ENCODE measurements around the gene PDLIM5. TPM values are rescaled to one million over a fixed set of nuclear protein-coding genes. Genes with fewer than 3 reads are reported as not detected.

Gene PDLIM5
- total RNA-seq, 4 donors from 2014 or later = 473 to 833 (median 673) TPM

DNA sequence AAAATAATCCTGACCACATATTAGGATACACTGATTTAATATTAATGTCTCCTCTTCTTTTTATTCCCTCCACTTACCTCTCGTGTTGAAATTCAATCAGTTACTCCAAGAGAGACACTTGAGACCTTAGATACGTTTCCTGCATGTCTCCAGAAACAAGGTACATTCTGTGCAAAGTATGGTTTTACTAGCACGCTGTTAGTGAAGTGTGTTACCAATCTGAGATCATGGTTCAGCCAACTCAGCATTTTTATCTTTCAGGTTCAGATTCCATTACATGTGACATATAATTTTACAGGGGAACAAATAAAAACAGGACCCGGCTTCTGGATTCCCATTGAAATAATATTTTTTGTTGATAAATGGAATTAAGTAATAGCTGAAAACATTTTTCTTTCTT is 32.2 kb downstream of the PDLIM5 start:
- ATAC-seq = peak; percentile 49 to 89
- no peaks in the 10 kb centered on the region for H3K36me3 ChIP-seq
- H3K27ac ChIP-seq = peak overlapping the region; percentile 86 to 99 (median 96)
- no peak for DNase-seq
- intact Hi-C loops (cut with DNase I; ENCODE audit: low total_unique reads) = loop anchor here (2.0 kb wide), 1 partner anchor 75 kb away; no protein-coding TSS in a partner anchor
- no peaks in the 10 kb centered on the region for H3K9me3 ChIP-seq
- H3K27me3 ChIP-seq = no peaks in the 10 kb centered on the region
- peaks cover 83 to 88% of the 10 kb centered on the region in 2 donors for H3K4me1 ChIP-seq
- in situ Hi-C loops (cut with MboI; ENCODE audit: low sequenced_read_pairs in 4 of 4) = no loop called here
- peak overlapping the region in 2 of 4 donors; percentile 2 to 14 for H3K4me3 ChIP-seq
- TF ChIP-seq, protein P1, sequence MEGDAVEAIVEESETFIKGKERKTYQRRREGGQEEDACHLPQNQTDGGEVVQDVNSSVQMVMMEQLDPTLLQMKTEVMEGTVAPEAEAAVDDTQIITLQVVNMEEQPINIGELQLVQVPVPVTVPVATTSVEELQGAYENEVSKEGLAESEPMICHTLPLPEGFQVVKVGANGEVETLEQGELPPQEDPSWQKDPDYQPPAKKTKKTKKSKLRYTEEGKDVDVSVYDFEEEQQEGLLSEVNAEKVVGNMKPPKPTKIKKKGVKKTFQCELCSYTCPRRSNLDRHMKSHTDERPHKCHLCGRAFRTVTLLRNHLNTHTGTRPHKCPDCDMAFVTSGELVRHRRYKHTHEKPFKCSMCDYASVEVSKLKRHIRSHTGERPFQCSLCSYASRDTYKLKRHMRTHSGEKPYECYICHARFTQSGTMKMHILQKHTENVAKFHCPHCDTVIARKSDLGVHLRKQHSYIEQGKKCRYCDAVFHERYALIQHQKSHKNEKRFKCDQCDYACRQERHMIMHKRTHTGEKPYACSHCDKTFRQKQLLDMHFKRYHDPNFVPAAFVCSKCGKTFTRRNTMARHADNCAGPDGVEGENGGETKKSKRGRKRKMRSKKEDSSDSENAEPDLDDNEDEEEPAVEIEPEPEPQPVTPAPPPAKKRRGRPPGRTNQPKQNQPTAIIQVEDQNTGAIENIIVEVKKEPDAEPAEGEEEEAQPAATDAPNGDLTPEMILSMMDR (IDR thresholded peaks at IDR 0.05 in 4 of 5, conservative IDR thresholded peaks at IDR 0.05 in 1 of 5) = no peak
- TF ChIP-seq POLR2A (IDR thresholded peaks at IDR 0.05) = peak in 1 of 2 donors; percentile 27

DNA sequence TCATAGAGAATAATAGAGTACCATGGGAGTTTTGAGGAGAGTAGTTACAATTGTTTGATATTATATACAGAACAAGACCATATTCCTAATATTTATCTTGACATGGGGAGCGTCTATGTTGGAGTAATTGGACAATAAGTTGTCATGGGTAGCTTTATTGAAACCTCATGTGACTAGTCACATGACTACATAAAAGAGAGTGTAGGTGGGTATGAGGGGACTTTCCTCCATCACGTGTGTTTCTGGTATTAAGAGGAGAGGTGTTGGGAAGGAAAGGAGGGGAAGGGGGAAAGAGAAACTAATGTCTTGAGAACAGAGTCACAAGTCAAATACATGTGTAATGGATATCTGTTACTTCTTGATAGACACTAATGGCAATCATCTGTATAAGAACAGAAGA is 33.1 kb downstream of the PDLIM5 start:
- peak overlapping the region; percentile 86 to 99 (median 96) for H3K27ac ChIP-seq
- no peaks in the 10 kb centered on the region for H3K36me3 ChIP-seq
- H3K4me3 ChIP-seq = no peak overlapping the region
- in situ Hi-C loops (cut with MboI; ENCODE audit: low sequenced_read_pairs in 4 of 4) = no loop called here
- peaks cover 83 to 87% of the 10 kb centered on the region in 2 donors for H3K4me1 ChIP-seq
- no peaks in the 10 kb centered on the region for H3K9me3 ChIP-seq
- H3K27me3 ChIP-seq = no peaks in the 10 kb centered on the region
- intact Hi-C loops (cut with DNase I; ENCODE audit: low total_unique reads) = loop anchor here (2.0 kb wide), 1 partner anchor 76 kb away; no protein-coding TSS in a partner anchor
- no peak for DNase-seq
- no peak for TF ChIP-seq POLR2A (IDR thresholded peaks at IDR 0.05)
- TF ChIP-seq, protein P1 (IDR thresholded peaks at IDR 0.05 in 4 of 5, conservative IDR thresholded peaks at IDR 0.05 in 1 of 5) = no peak
- ATAC-seq = peak; percentile 9 to 13

DNA sequence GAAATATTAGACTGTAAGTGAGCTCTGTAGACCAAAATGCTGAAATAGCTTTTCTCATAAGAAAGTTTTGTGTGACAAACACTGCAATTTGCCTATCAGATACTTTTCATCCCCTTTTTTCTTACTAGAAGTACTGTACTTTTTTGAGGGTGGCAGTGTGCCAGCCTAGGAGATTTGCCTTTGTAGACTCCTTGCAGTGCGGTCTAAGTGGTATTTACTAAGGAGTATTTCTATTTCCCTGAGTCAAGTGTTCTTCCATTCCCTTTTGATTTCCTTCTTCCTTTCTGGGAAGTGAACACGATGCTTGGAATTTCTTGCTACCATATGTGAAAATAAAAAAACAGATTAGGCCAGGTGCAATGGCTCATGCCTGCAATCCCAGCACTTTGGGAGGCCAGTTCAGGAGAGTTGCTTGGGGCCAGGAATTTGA is 34.6 kb downstream of the PDLIM5 start:
- peak overlapping the region; percentile 86 to 99 (median 96) for H3K27ac ChIP-seq
- DNase-seq = no peak
- in situ Hi-C loops (cut with MboI; ENCODE audit: low sequenced_read_pairs in 4 of 4) = no loop called here
- no peak for TF ChIP-seq POLR2A (IDR thresholded peaks at IDR 0.05)
- TF ChIP-seq, protein P1 (IDR thresholded peaks at IDR 0.05 in 4 of 5, conservative IDR thresholded peaks at IDR 0.05 in 1 of 5) = no peak
- no peaks in the 10 kb centered on the region for H3K9me3 ChIP-seq
- no peaks in the 10 kb centered on the region for H3K36me3 ChIP-seq
- intact Hi-C loops (cut with DNase I; ENCODE audit: low total_unique reads) = no loop called here
- no peaks in the 10 kb centered on the region for H3K27me3 ChIP-seq
- H3K4me3 ChIP-seq = no peak overlapping the region
- H3K4me1 ChIP-seq = peaks cover 88 to 93% of the 10 kb centered on the region in 2 donors
- peak in 1 of 2 donors; percentile 16 for ATAC-seq

DNA sequence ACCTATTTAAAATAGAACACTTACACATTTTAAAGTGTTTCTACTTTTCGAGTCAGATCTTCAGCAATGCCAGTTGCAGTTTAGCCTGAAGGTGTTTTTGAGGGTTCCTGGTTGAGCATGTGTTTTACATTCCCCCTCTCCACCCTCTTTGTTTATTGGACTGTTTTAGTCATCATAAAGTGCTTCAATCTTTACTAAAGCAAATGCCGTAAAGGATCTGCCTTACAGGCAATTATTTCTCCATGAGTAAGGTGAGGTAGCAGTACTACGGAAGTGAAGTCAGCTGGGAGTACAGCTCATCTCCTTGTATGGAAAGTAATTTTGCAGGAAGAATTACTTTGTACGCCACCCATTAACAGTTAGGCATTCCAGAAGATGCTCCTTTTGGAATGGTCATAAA is 36.9 kb downstream of the PDLIM5 start:
- ATAC-seq (peak in 1 of 2 donors; percentile 25), DNase-seq (no peak)
- Histone ChIP-seq H3K27me3 (no peaks in the 10 kb centered on the region), H3K9me3 (no peaks in the 10 kb centered on the region), H3K36me3 (peaks cover 0 to 2% of the 10 kb centered on the region in 2 donors), H3K4me1 (peaks cover 72 to 80% of the 10 kb centered on the region in 2 donors), H3K4me3 (peak overlapping the region in 1 of 4 donors; percentile 5), H3K27ac (peak overlapping the region; percentile 86 to 99 (median 96))
- intact Hi-C loops (cut with DNase I; ENCODE audit: low total_unique reads) = no loop called here
- in situ Hi-C loops (cut with MboI; ENCODE audit: low sequenced_read_pairs in 4 of 4) = no loop called here
- TF ChIP-seq, protein P1 (IDR thresholded peaks at IDR 0.05 in 4 of 5, conservative IDR thresholded peaks at IDR 0.05 in 1 of 5) = no peak
- no peak for TF ChIP-seq POLR2A (IDR thresholded peaks at IDR 0.05)
